Vagina (tissue), 2 donors: Measurements from ENCODE around the gene MGLL. TPM values are rescaled to one million over a fixed set of nuclear protein-coding genes. Genes with fewer than 3 reads are reported as not detected.

ENCODE experiments used
- DNase-seq, 2 donors: peaks; one replicate each; pipeline ENCODE4 v3.0.0-alpha.2; 2017; ENCODE audit errors: extremely low spot score in 2 of 2
- H3K27ac ChIP-seq: fragments of 200-600 bp; sonication (generic); one replicate; pipeline ENCODE4 v1.5.1; 2019
- H3K27me3 ChIP-seq: fragments of 200-600 bp; sonication (generic); one replicate; pipeline ENCODE4 v1.5.1; 2019
- H3K36me3 ChIP-seq, 2 donors: fragments of 200-600 bp; sonication (generic); one replicate each; pipeline ENCODE4 v1.5.1; 2017 to 2019
- H3K4me1 ChIP-seq: fragments of 200-600 bp; sonication (generic); one replicate; pipeline ENCODE4 v1.5.1; 2019
- H3K4me3 ChIP-seq, 2 donors: fragments of 200-600 bp; sonication (generic); 1 replicate in 1 of 2; 2 replicates in 1 of 2; pipeline ENCODE4 v1.5.1; 2016 to 2019
- H3K9me3 ChIP-seq: fragments of 200-600 bp; sonication (generic); one replicate; pipeline ENCODE4 v1.5.1; 2019
- POLR2A ChIP-seq, 2 donors: fragments of 450-650 bp; IDR thresholded peaks; one replicate each; pipeline ENCODE4 v1.6.1; 2017; ENCODE audit warnings: antibody characterized with exemption in 2 of 2, mild to moderate bottlenecking in 2 of 2, moderate library complexity in 2 of 2
- POLR2AphosphoS5 ChIP-seq, 2 donors: sonication (generic); formaldehyde crosslinking; IDR thresholded peaks; one replicate each; pipeline ENCODE4 v1.9.0; 2017; ENCODE audit warnings: antibody characterized with exemption in 2 of 2, mild to moderate bottlenecking in 2 of 2, low read depth in 1 of 2; ENCODE audit not compliant: insufficient read depth in 1 of 2
- intact Hi-C: fragments of 100-400 bp; cut with DNase I; formaldehyde crosslinking; loops from one replicate; pipeline ENCODE4 v1.15.1; 2023
- total RNA-seq: library from RNA; depleted of rRNA; stranded (reverse); fragments of >200 nt; gene quantifications from one replicate; pipeline ENCODE4 v1.2.3, GENCODE V29; 2016
- TF ChIP-seq, protein P1 (sequence below), 3 experiments: fragments of 450-650 bp in 2 of 3; fragments of 200-600 bp in 1 of 3; sonication (generic) in 1 of 3; IDR thresholded peaks; one replicate each; pipeline ENCODE4 v1.5.1; 2017 to 2019; ENCODE audit warnings: antibody characterized with exemption in 3 of 3, mild to moderate bottlenecking in 2 of 3, moderate library complexity in 2 of 3

MGLL gene
- total RNA-seq, 1 donor from 2014 or later, result 35.6 TPM

GRCh38 chr3:127688416-127689265 lies 133.7 kb downstream of the MGLL start:
- H3K27ac ChIP-seq, result no peak overlapping the region
- intact Hi-C loops, result no loop called here
- no peaks in the 10 kb centered on the region for H3K36me3 ChIP-seq
- no peak for DNase-seq
- TF ChIP-seq, protein P1, sequence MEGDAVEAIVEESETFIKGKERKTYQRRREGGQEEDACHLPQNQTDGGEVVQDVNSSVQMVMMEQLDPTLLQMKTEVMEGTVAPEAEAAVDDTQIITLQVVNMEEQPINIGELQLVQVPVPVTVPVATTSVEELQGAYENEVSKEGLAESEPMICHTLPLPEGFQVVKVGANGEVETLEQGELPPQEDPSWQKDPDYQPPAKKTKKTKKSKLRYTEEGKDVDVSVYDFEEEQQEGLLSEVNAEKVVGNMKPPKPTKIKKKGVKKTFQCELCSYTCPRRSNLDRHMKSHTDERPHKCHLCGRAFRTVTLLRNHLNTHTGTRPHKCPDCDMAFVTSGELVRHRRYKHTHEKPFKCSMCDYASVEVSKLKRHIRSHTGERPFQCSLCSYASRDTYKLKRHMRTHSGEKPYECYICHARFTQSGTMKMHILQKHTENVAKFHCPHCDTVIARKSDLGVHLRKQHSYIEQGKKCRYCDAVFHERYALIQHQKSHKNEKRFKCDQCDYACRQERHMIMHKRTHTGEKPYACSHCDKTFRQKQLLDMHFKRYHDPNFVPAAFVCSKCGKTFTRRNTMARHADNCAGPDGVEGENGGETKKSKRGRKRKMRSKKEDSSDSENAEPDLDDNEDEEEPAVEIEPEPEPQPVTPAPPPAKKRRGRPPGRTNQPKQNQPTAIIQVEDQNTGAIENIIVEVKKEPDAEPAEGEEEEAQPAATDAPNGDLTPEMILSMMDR (IDR thresholded peaks at IDR 0.05), result no peak
- TF ChIP-seq POLR2AphosphoS5 (IDR thresholded peaks at IDR 0.05; ENCODE audit: insufficient read depth in 1 of 2, low read depth in 1 of 2) (no peak), POLR2A (IDR thresholded peaks at IDR 0.05) (no peak)
- H3K27me3 ChIP-seq, result no peaks in the 10 kb centered on the region
- no peak overlapping the region for H3K4me3 ChIP-seq
- H3K4me1 ChIP-seq, result peaks cover 13% of the 10 kb centered on the region
- no peaks in the 10 kb centered on the region for H3K9me3 ChIP-seq

DNA sequence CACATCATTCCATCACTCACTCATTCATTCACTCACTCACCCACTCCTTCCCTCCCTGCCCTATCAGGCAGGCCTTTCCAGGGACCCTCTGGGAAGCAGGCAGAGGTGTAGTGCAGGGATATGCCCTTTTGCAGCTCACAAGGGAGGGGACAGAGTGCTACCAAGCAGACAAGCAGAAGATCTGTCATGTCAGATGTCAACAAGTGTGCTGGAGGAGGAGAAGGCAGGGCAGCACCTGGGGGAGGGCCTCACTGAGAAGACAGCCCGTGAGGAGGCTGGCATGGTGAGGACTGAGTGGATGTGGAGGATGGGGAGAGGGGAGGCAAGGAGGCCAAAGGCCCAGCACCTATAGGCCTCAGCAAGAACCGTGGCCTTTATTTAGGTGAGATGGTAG lies 134.3 kb downstream of the MGLL start:
- intact Hi-C loops, result no loop called here
- H3K4me1 ChIP-seq, result peaks cover 13% of the 10 kb centered on the region
- TF ChIP-seq, protein P1 (IDR thresholded peaks at IDR 0.05), result no peak
- TF ChIP-seq POLR2A (IDR thresholded peaks at IDR 0.05), result no peak
- no peak for TF ChIP-seq POLR2AphosphoS5 (IDR thresholded peaks at IDR 0.05; ENCODE audit: insufficient read depth in 1 of 2, low read depth in 1 of 2)
- no peak overlapping the region for H3K27ac ChIP-seq
- H3K27me3 ChIP-seq, result no peaks in the 10 kb centered on the region
- H3K36me3 ChIP-seq, result no peaks in the 10 kb centered on the region
- DNase-seq, result no peak
- H3K4me3 ChIP-seq, result no peak overlapping the region
- no peaks in the 10 kb centered on the region for H3K9me3 ChIP-seq

DNA sequence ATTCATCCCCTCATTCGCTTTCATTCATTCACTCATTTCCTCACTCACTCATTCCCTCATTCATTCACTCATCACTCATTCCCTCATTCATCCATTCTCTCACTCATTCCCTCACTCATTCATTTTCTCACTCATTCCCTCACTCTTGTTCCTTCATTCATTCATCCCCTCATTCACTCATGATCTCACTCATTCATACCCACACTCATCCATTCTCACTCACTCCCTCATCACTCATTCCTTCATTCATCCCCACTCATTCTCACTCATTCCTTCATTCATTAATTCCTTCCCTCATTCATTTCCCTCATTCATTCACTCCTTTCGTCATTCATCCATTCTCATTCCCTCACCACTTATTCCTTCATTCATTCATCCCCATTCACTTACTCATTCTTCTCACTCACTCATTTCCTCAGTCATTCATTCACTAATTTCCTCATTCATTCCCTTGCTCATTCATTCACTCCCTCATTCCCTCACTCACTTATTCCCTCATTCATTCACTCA lies 135.0 kb downstream of the MGLL start:
- no peak for DNase-seq
- no peaks in the 10 kb centered on the region for H3K27me3 ChIP-seq
- TF ChIP-seq POLR2AphosphoS5 (IDR thresholded peaks at IDR 0.05; ENCODE audit: insufficient read depth in 1 of 2, low read depth in 1 of 2), result no peak
- TF ChIP-seq, protein P1 (IDR thresholded peaks at IDR 0.05), result no peak
- no peak for TF ChIP-seq POLR2A (IDR thresholded peaks at IDR 0.05)
- intact Hi-C loops, result no loop called here
- H3K9me3 ChIP-seq, result no peaks in the 10 kb centered on the region
- H3K36me3 ChIP-seq, result no peaks in the 10 kb centered on the region
- peaks cover 13% of the 10 kb centered on the region for H3K4me1 ChIP-seq
- H3K4me3 ChIP-seq, result no peak overlapping the region
- H3K27ac ChIP-seq, result no peak overlapping the region

GRCh38 chr3:127686512-127686894 lies 135.8 kb downstream of the MGLL start:
- H3K4me1 ChIP-seq, result peaks cover 13% of the 10 kb centered on the region
- no peak for TF ChIP-seq POLR2AphosphoS5 (IDR thresholded peaks at IDR 0.05; ENCODE audit: insufficient read depth in 1 of 2, low read depth in 1 of 2)
- H3K27ac ChIP-seq, result no peak overlapping the region
- no peaks in the 10 kb centered on the region for H3K9me3 ChIP-seq
- H3K36me3 ChIP-seq, result no peaks in the 10 kb centered on the region
- no peak for DNase-seq
- no peak overlapping the region for H3K4me3 ChIP-seq
- H3K27me3 ChIP-seq, result no peaks in the 10 kb centered on the region
- intact Hi-C loops, result no loop called here

- no peaks in the 10 kb centered on the region for H3K9me3 ChIP-seq
- peaks cover 12% of the 10 kb centered on the region for H3K4me1 ChIP-seq
- intact Hi-C loops, result no loop called here
- DNase-seq, result no peak
- no peak overlapping the region for H3K27ac ChIP-seq
- H3K27me3 ChIP-seq, result no peaks in the 10 kb centered on the region
- no peak overlapping the region for H3K4me3 ChIP-seq
- H3K36me3 ChIP-seq, result no peaks in the 10 kb centered on the region
- TF ChIP-seq, protein P1 (IDR thresholded peaks at IDR 0.05), result no peak
- no peak for TF ChIP-seq POLR2A (IDR thresholded peaks at IDR 0.05)
- no peak for TF ChIP-seq POLR2AphosphoS5 (IDR thresholded peaks at IDR 0.05; ENCODE audit: insufficient read depth in 1 of 2, low read depth in 1 of 2)
Measured at GRCh38 chr3:127685708-127686511, 136.4 kb downstream of the MGLL start.
